ENCODE data around the gene BTBD2. TPM values are rescaled to one million over a fixed set of nuclear protein-coding genes. Genes with fewer than 3 reads are reported as not detected.

Gene BTBD2
- total and polyA plus RNA-seq, 9 donors, result 14.4 to 131 (median 88.0) TPM

DNA sequence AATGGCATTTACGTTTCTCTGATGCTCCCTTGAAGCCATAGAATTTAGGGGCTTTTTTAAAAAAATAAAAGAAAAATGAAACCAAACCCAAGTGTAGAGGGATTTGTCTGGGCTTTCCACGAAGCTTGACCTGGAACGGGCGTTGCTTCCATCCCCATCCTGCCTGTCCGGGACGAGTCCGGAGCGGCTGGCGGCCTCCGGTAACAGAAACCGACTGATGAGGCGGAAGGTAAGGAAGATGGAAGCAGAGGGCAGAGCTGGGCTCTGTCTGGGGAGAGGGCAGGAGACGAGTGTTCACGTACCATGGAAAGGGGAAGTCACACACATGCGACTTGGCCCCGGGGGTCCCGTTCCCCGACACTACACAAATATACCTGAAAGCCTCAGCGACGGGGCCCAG is 34.3 kb downstream of the BTBD2 start:
- H3K9me3 ChIP-seq, result no peaks in the 10 kb centered on the region
- H3K4me1 ChIP-seq (ENCODE audit: insufficient read depth), result no peaks in the 10 kb centered on the region
- DNase-seq, result no peak
- no peaks in the 10 kb centered on the region for H3K36me3 ChIP-seq
- no peak overlapping the region for H3K27ac ChIP-seq
- no peak for TF ChIP-seq EP300 (IDR thresholded peaks at IDR 0.05)
- TF ChIP-seq, protein P1, sequence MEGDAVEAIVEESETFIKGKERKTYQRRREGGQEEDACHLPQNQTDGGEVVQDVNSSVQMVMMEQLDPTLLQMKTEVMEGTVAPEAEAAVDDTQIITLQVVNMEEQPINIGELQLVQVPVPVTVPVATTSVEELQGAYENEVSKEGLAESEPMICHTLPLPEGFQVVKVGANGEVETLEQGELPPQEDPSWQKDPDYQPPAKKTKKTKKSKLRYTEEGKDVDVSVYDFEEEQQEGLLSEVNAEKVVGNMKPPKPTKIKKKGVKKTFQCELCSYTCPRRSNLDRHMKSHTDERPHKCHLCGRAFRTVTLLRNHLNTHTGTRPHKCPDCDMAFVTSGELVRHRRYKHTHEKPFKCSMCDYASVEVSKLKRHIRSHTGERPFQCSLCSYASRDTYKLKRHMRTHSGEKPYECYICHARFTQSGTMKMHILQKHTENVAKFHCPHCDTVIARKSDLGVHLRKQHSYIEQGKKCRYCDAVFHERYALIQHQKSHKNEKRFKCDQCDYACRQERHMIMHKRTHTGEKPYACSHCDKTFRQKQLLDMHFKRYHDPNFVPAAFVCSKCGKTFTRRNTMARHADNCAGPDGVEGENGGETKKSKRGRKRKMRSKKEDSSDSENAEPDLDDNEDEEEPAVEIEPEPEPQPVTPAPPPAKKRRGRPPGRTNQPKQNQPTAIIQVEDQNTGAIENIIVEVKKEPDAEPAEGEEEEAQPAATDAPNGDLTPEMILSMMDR (IDR thresholded peaks at IDR 0.05), result no peak
- no peak for TF ChIP-seq POLR2A (IDR thresholded peaks at IDR 0.05)
- intact Hi-C loops (cut with DNase I), result no loop called here
- H3K27me3 ChIP-seq, result no peaks in the 10 kb centered on the region
- 90 to 93% (median 91%) methylated on average over 20 of the region's 20 CpGs for WGBS, 3 donors
- H3K4me3 ChIP-seq, result no peak overlapping the region

DNA sequence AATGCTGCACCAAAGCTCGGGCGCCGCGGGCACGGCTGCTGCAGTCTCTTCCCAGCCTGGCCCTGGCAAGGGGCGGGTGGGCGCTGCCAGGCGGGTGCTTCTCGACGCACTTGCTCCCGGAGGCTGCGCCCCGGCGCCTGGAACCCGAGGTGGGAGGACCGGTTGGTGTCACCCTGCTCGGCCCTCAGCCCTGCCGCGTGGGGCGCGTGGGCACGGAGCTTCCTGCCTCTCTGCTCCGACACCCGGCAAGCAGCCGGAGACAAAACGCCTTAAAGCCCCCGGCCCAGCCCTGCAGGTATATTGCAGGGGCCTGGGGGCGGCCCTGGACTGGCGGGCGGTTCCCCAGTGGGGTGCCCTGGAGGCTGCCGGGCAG is 34.7 kb downstream of the BTBD2 start:
- no peaks in the 10 kb centered on the region for H3K36me3 ChIP-seq
- DNase-seq, result peak in 1 of 5 donors; percentile 25
- no peak overlapping the region for H3K27ac ChIP-seq
- no peak overlapping the region for H3K4me3 ChIP-seq
- no peaks in the 10 kb centered on the region for H3K27me3 ChIP-seq
- TF ChIP-seq EP300 (IDR thresholded peaks at IDR 0.05) (no peak), POLR2A (IDR thresholded peaks at IDR 0.05) (no peak)
- TF ChIP-seq, protein P1 (IDR thresholded peaks at IDR 0.05), result no peak
- H3K9me3 ChIP-seq, result no peaks in the 10 kb centered on the region
- intact Hi-C loops (cut with DNase I), result no loop called here
- H3K4me1 ChIP-seq (ENCODE audit: insufficient read depth), result no peaks in the 10 kb centered on the region
- 92 to 95% (median 93%) methylated on average over 31 of the region's 31 CpGs for WGBS, 3 donors

DNA sequence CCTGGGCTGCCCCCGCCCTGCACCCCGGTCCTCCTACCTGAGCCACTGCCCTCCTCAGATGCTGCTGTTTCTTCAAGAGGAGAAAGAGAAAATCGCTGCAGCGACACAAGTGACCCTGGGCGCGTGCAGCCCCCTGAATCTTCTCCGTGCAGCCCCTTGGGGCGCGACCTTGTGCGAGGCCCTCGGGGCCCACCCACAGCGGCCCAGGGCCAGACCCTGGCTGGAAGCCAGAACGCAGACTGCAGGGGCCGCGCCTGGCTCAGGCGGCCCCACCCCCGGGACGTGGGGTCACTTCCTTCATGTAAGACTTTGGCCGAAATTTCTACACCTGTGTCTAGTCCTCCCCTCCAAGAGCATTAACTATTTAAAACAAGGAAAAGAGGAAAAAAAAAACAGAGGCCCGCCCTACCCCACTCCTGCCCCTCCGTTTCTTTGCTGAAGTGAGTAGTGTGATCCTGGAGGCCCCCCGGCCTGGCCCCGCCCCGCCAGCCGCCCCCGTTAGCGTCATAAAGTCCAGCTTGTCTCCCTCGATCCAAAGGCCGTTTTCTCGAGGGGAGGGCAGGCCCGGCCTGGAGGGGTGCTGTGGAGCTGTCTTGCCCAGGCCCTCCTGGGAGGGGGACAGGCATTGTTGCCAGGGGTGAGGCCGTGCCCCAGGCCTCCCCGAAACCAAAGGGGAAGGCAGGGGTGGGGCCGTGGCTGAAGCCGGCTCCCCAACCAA is 35.3 kb downstream of the BTBD2 start:
- no peaks in the 10 kb centered on the region for H3K4me1 ChIP-seq (ENCODE audit: insufficient read depth)
- DNase-seq, result peak in 1 of 5 donors; percentile 29
- WGBS, 3 donors, result 51 to 62% (median 61%) methylated on average over 35 of the region's 35 CpGs
- no peaks in the 10 kb centered on the region for H3K36me3 ChIP-seq
- H3K4me3 ChIP-seq, result no peak overlapping the region
- intact Hi-C loops (cut with DNase I), result no loop called here
- H3K27ac ChIP-seq, result no peak overlapping the region
- H3K9me3 ChIP-seq, result no peaks in the 10 kb centered on the region
- no peak for TF ChIP-seq EP300 (IDR thresholded peaks at IDR 0.05)
- TF ChIP-seq POLR2A (IDR thresholded peaks at IDR 0.05), result no peak
- TF ChIP-seq, protein P1 (IDR thresholded peaks at IDR 0.05), result no peak
- H3K27me3 ChIP-seq, result no peaks in the 10 kb centered on the region

DNA sequence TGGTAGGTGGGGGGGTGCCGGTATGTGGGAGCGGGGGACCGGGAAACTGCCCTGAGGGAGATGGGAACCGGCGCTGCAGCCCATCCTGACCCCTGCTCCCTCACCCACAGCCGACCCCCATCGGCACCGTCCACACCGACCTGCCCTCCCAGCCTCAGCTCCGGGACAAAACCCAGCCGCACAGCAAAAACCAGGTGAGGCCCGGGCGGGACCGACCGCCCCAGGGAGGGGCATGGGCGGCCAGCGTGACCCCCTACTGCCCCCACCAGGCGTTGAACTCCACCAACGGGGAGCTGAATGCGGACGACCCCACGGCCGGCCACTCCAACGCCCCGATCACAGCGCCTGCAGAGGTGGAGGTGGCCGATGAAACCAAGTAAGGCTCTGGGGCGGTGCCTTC is 35.9 kb downstream of the BTBD2 start:
- Histone ChIP-seq H3K27me3 (no peaks in the 10 kb centered on the region), H3K4me3 (no peak overlapping the region), H3K4me1 (ENCODE audit: insufficient read depth) (no peaks in the 10 kb centered on the region), H3K36me3 (no peaks in the 10 kb centered on the region), H3K9me3 (no peaks in the 10 kb centered on the region), H3K27ac (no peak overlapping the region)
- no peak for DNase-seq
- 82 to 94% (median 82%) methylated on average over 22 to 28 of the region's 28 CpGs for WGBS, 3 donors
- intact Hi-C loops (cut with DNase I), result no loop called here
- no peak for TF ChIP-seq POLR2A (IDR thresholded peaks at IDR 0.05)
- TF ChIP-seq, protein P1 (IDR thresholded peaks at IDR 0.05), result no peak
- TF ChIP-seq EP300 (IDR thresholded peaks at IDR 0.05), result no peak
